GM19324 (cell line): ENCODE results near the gene KRTAP21-1.
"Not testable (repeated sequence)": the region's sequence is repeated elsewhere in the genome, so short reads cannot be mapped to it uniquely, and the experiment has no call there.

ENCODE experiments used
- ATAC-seq: cut with Tn5 transposase; IDR thresholded peaks from one replicate; pipeline ENCODE4 v1.9.1; 2021; ENCODE audit warnings: mild to moderate bottlenecking, moderate library complexity; ENCODE audit not compliant: unreplicated experiment, low FRiP score

Gene KRTAP21-1

DNA sequence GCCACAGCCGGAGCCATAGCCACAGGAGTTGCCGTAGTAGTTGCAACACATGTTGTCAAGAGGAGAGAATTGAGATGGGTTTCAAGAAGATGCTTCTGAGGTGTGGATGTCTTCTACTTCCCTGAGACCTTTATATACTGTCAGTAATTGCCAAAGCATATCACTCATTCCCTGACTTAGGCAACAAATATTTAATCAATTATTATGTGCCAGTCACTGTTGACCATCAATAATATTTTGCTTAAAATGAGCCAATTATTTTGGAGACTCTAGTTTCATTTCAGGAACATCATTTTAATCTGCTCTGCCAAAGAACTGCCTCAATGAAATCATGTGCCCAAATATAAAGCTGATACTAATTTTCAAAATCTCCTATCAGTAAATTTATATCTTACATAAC, at the start of gene KRTAP21-1:
Gene KRTAP21-1 (minus strand): TSS at position 101 of the 400 bp plus-strand sequence. CDS start 50 bp downstream, at position 51.
- not testable (repeated sequence) for ATAC-seq

GRCh38 chr21:30800605-30801004, 45.4 kb upstream of the KRTAP21-1 start:
- ATAC-seq = no peak

- no peak for ATAC-seq
Observed at GRCh38 chr21:30793581-30794314, 38.5 kb upstream of the KRTAP21-1 start.

DNA sequence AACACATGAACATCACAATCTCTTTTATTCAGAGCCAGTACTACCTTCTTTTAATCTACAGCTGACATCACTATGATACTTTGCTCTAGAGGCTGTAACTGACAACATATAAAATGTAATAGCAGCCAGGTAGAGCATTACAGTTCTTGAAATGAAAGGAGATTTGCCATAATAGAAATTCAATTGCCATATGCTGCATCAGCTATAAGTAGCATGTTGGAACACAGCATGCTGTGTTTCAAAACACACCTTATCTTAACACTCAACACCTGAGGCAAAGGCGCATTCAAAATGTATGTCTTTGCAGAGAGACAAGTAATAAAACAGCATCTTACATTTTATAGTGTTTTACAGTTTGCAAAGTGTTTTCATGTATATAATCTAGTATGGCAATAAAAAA, 24.0 kb upstream of the KRTAP21-1 start:
- no peak for ATAC-seq

GRCh38 chr21:30769724-30770431, 14.7 kb upstream of the KRTAP21-1 start:
- no peak for ATAC-seq

DNA sequence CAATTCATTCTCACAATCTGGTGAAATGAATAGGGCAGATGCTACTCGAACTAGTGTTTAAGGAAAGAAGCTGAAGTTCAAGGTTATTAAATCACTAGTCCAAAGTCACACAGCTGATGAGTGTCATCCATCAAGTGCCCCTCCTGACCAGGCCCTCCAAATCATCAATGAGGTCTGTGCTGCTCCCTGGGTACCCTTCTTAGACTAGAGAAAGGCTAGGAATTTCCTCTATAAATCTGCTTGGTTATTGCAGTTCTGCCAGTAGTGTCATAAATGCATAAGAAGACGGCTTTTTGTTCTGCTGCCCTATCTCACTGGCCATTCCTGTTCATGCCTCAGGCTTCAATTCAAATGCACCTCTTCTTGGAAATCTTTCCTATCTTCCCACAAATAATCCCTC, 5.5 kb upstream of the KRTAP21-1 start:
- no peak for ATAC-seq

GRCh38 chr21:30758306-30758705, 3.1 kb upstream of the KRTAP21-1 start:
- ATAC-seq = no peak

DNA sequence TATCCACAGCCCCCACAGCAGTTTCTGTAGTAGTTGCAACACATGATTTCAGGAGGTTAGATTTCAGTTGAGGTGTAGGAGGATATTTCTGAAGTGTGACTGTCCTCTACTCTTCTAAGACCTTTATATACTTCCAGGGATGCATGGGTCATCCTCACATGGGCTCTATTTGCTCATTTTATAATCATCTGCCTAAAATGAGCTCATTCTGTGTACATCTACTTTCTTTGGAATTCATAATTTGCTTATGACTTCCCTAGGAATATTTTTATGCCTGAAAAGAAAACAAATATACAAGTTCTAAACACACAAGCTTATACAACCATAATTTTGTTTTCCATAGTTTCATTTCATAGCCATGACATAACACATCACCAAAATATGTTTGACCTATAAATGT, 8.1 kb downstream of the KRTAP21-1 start, which contains the start of gene KRTAP21-2:
Gene KRTAP21-2 (minus strand): TSS at position 101 of the 400 bp plus-strand sequence. CDS start 57 bp downstream, at position 44.
- no peak for ATAC-seq

DNA sequence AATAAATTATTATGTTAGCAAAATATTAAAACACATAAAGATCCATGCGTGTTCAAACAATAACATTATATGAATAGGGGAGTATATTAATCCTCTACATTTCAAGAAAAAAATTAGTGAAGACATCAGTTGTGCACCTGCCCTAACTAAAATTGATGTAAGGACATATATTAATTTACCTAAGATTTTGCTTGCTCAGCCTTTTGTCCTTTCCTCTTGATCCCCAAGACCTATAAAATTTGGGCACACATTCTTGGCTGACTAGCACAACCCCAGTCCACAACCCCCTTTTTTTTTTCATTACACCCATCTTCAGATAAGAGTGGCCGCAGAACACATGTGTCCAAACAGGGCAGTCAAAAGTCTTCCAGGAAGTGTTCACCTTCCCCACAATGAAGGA, 14.8 kb downstream of the KRTAP21-1 start:
- no peak for ATAC-seq

DNA sequence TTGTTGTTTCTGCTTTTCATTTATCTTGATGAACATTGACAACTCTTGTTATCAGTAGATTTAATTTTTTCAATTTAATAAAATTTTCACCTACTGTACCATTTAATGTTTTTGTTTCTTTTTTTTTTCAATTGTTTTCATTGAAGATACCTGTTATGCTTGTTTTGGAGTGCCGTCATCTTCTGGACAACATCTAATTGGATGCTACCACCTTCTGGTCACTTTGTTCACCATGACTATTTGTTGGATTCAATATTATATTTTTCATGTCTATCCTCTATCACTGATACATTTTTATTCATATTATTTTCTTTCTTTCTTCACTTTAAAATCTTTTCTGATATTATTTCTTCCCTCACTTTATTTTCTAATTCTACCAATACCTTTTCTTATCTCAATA, 22.2 kb downstream of the KRTAP21-1 start:
- no peak for ATAC-seq

- ATAC-seq = no peak
Observed at GRCh38 chr21:30726726-30727125, 28.5 kb downstream of the KRTAP21-1 start.

DNA sequence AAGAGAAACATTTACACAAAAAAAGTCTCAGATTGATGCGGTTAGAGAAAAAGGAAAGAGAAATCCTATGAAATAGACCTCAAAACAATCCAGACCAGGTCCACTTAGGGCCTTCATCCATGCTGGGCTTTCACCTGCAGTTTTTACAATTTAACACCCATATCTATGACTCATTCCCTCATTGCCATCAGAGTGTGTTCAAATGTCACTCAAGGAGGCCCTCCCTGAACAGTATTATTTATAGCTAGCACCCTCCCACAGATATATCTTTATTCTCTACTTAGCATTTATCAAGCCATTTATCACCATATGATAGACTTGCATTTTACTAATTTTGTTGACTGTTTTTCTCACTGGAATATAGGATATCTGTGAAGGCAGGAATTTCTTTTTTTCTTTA, 35.8 kb downstream of the KRTAP21-1 start:
- ATAC-seq = no peak

GRCh38 chr21:30718239-30718909, 36.9 kb downstream of the KRTAP21-1 start, which contains the start of gene KRTAP21-3:
Gene KRTAP21-3, minus strand, starts transcription at chr21:30718777. Its CDS starts 18 bp downstream, at chr21:30718759.
- no peak for ATAC-seq

- ATAC-seq = no peak
Observed at GRCh38 chr21:30717105-30717504, 38.1 kb downstream of the KRTAP21-1 start.

GRCh38 chr21:30714946-30715345, 40.3 kb downstream of the KRTAP21-1 start:
- no peak for ATAC-seq

DNA sequence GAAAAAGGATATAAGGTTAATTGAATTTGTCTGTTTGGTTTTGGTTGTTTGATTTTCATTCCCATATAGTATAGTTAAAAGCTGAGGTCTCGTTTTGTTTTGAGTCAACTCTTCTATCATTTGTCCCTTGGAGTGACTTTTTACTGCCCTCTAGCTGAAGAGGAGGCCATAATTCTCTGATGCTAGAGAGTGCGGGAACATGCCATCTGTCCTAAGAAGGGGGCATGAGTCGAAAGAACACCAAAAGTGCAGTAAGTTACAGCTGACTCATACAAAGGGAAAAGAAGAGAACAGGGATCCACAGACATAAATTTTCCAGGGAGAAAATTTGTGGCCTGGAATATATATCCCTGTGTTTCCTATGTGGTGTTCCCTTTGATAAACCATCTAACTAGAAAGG, 40.8 kb downstream of the KRTAP21-1 start:
- ATAC-seq = no peak

- ATAC-seq = no peak
Observed at GRCh38 chr21:30713766-30714165, 41.5 kb downstream of the KRTAP21-1 start.

GRCh38 chr21:30710499-30710898, 44.7 kb downstream of the KRTAP21-1 start:
- no peak for ATAC-seq

DNA sequence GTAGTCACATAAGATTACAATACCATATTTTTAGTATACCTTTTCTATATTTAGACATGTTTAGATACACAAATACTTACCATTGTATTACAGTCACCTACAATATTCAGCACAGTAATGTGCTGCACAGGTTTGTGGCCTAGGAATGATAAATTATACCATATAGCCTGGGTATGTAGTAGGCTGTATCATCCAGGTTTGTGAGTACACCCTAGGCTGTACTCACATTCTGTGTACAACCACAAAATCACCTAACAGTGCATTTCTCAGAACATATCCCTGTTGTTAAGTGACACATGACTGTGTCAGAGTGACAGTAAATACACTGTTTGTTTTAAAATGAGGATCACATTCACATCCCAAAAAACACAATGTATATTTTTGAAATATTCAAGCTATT, 47.8 kb downstream of the KRTAP21-1 start:
- ATAC-seq = no peak
